ENCODE measurements around the gene LDHD.

Gene LDHD

GRCh38 chr16:75080205-75081029 lies 36.2 kb downstream of the LDHD start:
- no peak for TF ChIP-seq CTCF (IDR thresholded peaks at IDR 0.05; ENCODE audit: insufficient read depth, low read depth, low read length, missing control alignments)
- peak; percentile 73 for DNase-seq (ENCODE audit: low read depth)
- H3K4me3 ChIP-seq (ENCODE audit: low read length): no peak overlapping the region

- no peak for DNase-seq (ENCODE audit: low read depth)
- TF ChIP-seq CTCF (IDR thresholded peaks at IDR 0.05; ENCODE audit: insufficient read depth, low read depth, low read length, missing control alignments): no peak
- H3K4me3 ChIP-seq (ENCODE audit: low read length): no peak overlapping the region
Observed at GRCh38 chr16:75079346-75079926, 37.1 kb downstream of the LDHD start.

GRCh38 chr16:75078886-75079285 lies 37.7 kb downstream of the LDHD start:
- no peak for DNase-seq (ENCODE audit: low read depth)
- TF ChIP-seq CTCF (IDR thresholded peaks at IDR 0.05; ENCODE audit: insufficient read depth, low read depth, low read length, missing control alignments): no peak
- no peak overlapping the region for H3K4me3 ChIP-seq (ENCODE audit: low read length)

GRCh38 chr16:75075688-75076268 lies 40.8 kb downstream of the LDHD start:
- no peak for DNase-seq (ENCODE audit: low read depth)
- TF ChIP-seq CTCF (IDR thresholded peaks at IDR 0.05; ENCODE audit: insufficient read depth, low read depth, low read length, missing control alignments): no peak
- no peak overlapping the region for H3K4me3 ChIP-seq (ENCODE audit: low read length)

GRCh38 chr16:75074920-75075687 lies 41.5 kb downstream of the LDHD start:
- DNase-seq (ENCODE audit: low read depth): no peak
- TF ChIP-seq CTCF (IDR thresholded peaks at IDR 0.05; ENCODE audit: insufficient read depth, low read depth, low read length, missing control alignments): no peak
- no peak overlapping the region for H3K4me3 ChIP-seq (ENCODE audit: low read length)

DNA sequence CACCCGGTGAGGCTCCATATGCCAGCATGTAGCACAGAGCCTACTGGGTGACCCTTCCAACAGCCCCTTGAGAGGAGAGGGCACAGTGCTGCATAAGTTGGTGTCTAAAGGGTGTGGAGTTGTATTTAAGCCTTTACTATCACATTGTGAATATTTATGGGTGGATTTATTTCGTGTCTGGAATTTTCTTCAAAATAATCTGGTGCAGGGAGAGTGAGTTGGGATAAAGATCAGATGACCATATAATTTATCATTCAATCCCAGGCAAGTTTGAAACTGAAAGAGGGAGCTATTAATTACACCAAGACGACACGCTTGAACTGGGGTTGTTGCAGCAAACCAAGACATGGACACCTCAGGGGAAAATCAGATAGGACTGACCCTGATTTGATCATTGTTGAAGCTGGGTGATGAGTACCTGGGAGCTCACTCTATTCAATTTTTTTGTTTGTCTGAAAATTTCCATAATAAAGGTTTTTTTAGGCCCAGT lies 42.2 kb downstream of the LDHD start:
- TF ChIP-seq CTCF (IDR thresholded peaks at IDR 0.05; ENCODE audit: insufficient read depth, low read depth, low read length, missing control alignments): no peak
- H3K4me3 ChIP-seq (ENCODE audit: low read length): no peak overlapping the region

More for the DNA sequence above, 42.2 kb downstream of the LDHD start:
- DNase-seq (ENCODE audit: low read depth): no peak

All from epithelial cell of esophagus (primary cell).